HG02759 (cell line): Measurements from ENCODE around the gene AKAP6.

Experiments used
- ATAC-seq: cut with Tn5 transposase; IDR thresholded peaks from one replicate; pipeline ENCODE4 v1.9.1; 2021; ENCODE audit warnings: mild to moderate bottlenecking, moderate library complexity; ENCODE audit not compliant: unreplicated experiment

Gene AKAP6

GRCh38 chr14:32607399-32607798 is 278.3 kb downstream of the AKAP6 start:
- no peak for ATAC-seq

- ATAC-seq: no peak
These were observed 279.8 kb downstream of the AKAP6 start for GRCh38 chr14:32608857-32609256.

DNA sequence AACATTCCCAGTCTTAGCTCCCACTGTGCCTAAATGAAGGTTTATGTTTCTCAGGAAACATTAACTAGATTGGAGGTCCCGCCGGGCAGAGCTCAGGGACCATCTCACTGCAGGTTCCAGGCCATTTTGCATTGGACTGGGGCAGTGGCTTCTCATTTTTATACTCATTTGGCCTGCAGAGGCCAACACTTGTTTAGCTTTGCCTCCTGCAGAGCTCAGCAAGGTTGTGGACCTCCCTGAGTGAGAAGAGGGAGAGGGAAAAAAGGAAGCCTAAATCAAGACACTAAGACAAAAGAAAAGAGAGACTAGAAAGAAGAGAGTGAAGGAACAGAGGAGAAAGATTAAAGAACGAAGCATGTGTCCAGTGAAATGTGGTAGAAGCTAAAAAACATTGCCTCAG is 280.3 kb downstream of the AKAP6 start:
- no peak for ATAC-seq

GRCh38 chr14:32611752-32612151 is 282.7 kb downstream of the AKAP6 start:
- no peak for ATAC-seq

DNA sequence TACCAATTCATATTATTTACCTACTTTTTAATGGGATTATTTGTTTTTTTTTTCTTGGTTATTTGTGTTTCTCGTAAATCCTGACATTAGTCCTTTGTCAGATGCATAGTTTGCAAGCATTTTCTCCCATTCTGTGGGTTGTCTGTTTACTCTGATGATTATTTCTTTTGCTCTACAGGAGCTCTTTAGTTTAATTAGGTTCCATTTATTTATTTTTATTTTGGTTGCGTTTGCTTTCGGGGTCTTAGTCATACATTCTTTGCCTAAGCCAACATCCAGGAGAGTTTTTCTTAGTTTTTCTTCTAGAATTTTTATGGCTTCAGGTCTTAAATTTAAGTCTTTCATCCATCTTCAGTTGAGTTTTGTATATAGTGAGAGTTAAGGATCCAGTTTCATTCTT is 289.9 kb downstream of the AKAP6 start:
- ATAC-seq: no peak

GRCh38 chr14:32620303-32620702 is 291.2 kb downstream of the AKAP6 start:
- ATAC-seq: no peak

DNA sequence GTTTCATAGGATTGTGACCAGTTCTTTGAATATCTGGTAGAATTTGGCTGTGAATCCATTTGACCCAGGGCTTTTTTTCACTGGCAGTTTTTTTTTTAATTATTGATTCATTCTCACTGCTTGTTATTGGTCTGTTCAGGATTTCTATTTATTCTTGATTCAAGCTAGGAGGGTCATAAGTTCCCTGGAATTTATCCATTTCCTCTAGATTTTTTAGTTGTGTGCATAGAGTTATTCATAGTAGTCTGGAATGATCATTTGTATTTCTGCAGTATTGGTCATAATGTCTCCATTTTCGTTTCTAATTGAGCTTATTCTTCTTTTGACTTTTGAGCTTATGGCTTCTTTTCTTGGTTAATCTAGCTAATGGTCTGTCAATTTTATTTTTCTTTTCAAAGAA is 291.6 kb downstream of the AKAP6 start:
- no peak for ATAC-seq

DNA sequence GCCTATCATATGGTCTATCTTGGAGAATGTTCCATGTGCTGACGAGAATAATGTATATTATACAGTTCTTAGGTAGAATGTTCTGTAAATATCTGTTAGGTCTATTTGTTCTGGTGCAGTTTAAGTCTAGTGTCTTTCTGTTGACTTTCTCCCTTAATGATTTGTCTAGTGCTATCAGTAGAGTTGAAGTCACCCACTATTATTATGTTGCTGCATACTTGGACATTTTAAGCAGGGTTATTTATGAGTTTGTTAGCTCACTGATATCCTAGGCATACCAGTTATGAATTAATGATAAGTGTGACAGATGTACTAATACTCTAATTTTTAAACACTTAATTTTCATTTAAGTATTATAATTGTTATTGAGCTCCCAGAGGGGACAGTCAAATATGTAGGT is 292.5 kb downstream of the AKAP6 start:
- ATAC-seq: no peak

GRCh38 chr14:32622742-32623141 is 293.6 kb downstream of the AKAP6 start:
- no peak for ATAC-seq

GRCh38 chr14:32623300-32624093 is 294.4 kb downstream of the AKAP6 start:
- no peak for ATAC-seq

- no peak for ATAC-seq
These were observed 296.1 kb downstream of the AKAP6 start for GRCh38 chr14:32625211-32625610.

DNA sequence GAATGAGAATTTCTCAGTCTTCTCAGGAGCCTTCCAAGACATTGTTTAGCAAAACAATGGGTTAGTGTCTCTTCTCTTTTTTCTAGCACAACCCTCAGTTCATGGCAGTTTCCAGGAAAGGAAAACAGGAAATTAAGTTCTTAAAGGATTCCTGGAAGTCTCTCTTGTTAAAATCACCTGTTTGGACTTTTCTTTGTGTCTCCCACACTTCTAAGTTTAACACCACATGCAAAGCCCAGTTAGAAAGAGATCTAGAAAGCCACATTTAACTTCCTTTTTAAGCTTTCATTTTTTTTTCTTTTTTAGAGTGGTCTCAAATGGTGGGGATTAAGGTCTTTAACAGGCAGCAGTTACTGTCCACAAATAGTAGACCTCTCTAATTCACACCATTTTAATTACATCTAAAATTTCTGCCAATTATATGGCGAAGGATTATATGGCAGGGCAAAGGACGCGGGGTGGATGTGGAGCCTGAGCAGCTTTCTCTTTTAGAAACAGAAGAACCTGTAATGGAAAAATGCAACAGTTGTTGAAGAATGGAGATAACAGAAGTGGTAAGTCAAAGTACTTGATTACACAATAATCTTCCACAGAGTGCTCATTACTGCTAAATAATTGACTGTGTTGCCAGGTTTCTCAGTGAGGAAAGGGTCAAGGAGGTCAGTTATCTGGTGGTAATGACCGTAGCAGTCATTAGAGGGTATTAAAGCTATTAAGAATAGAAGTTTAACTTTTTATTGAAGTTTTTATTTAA is 298.6 kb downstream of the AKAP6 start:
- ATAC-seq: no peak

- no peak for ATAC-seq
These were observed 300.1 kb downstream of the AKAP6 start for GRCh38 chr14:32629236-32629635.

DNA sequence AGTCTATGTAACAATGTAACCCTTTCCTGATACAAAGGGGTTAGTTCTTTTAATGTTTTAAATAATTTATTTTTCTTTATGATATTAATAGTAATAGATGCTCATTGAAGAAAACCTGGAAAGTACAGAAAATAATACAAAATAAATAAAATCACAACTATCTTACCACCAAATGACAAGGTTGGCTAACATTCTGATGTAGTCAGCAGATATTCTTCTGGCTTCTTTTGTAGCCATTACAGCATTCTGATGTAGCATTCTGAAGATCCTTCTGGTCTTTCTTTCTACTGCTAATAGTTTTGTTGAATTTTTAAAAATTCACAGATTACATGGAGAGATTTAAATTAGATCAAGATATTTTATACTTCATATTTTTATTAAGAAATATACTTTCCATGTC is 301.6 kb downstream of the AKAP6 start:
- ATAC-seq: no peak

- no peak for ATAC-seq
These were observed 304.2 kb downstream of the AKAP6 start for GRCh38 chr14:32633224-32633859.

- no peak for ATAC-seq
These were observed 304.8 kb downstream of the AKAP6 start for GRCh38 chr14:32633930-32634329.

DNA sequence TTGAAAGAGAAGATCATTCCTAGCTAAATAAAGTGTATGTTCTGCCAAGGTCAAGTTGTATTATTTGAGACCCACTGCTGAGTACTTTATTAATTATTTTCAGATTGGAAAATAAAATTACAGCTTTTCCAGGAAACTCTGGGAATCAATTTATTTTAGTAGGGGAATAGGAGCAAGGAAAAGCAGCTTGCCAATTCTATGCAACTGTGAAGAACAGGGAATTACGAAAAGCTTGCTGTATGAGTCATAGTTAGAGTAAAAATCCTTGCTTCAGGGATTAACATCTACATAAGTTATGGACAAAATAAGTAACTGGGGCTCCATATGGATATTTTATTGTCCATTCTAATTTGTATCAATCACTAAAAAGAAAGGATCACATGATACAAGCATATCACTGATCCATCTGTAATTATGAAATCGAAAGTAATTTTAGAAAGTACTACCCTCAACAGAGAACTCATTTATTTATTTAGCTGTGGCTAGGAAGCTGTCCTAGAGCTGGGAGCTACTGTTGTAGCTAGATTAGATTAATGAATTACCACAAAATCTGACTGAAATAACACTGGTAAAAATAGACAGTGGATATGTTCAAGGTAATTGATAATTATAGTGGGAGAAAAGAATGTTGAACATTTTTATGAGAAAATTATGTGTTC is 306.1 kb downstream of the AKAP6 start:
- ATAC-seq: no peak

DNA sequence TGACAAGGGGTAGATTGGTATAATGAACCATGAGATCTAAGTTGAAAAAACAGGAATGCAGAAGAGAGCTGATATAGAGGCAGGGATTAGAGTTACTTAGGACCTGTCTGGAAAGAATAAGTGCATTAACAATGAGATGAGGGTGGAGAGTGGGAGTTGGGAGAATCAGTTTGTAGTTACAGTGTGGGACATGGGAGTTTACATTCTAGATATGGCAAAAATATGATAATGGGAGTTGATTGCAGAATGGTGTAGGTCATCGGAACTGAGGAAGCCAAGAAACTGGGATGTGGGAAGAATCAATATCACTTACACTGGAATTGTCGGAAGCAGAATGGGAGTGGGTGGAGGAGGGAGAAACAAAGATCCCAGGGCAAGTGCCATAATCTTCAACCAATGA is 308.5 kb downstream of the AKAP6 start:
- no peak for ATAC-seq

DNA sequence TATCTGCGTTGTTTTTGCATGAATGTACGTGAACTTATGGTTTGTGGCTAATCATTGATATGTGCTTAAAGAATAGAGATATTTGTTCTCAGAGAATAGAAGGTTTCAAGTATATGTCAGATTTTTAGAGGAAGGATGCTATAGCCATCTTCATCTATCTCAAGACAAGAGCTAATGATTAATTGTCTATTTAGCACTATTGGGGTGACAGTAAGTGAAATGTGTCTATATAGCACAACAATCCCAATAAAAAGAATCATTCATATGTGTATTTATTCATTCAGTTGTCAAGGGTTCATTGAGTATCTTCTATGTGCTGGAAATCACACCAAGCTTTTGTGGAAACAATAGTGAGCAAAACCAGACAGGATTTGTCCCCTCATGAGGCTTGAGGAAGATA is 310.1 kb downstream of the AKAP6 start:
- ATAC-seq: no peak

GRCh38 chr14:32645551-32645950 is 316.5 kb downstream of the AKAP6 start:
- no peak for ATAC-seq

GRCh38 chr14:32648434-32648833 is 319.3 kb downstream of the AKAP6 start:
- ATAC-seq: no peak
